Measurements from ENCODE around the gene ARHGAP8.

The ARHGAP8 gene

GRCh38 chr22:44865193-44866057, 113.0 kb downstream of the ARHGAP8 start:
- no peak for DNase-seq

GRCh38 chr22:44869196-44869595, 116.8 kb downstream of the ARHGAP8 start:
- no peak for DNase-seq

GRCh38 chr22:44870021-44870420, 117.6 kb downstream of the ARHGAP8 start:
- no peak for DNase-seq

GRCh38 chr22:44871782-44872181, 119.4 kb downstream of the ARHGAP8 start:
- DNase-seq, result no peak

- DNase-seq, result no peak
These were observed 124.5 kb downstream of the ARHGAP8 start for GRCh38 chr22:44876921-44877320.

- no peak for DNase-seq
These were observed 126.3 kb downstream of the ARHGAP8 start for GRCh38 chr22:44878483-44879300.

- DNase-seq, result no peak
These were observed 126.9 kb downstream of the ARHGAP8 start for GRCh38 chr22:44879301-44879680.

GRCh38 chr22:44880610-44881290, 128.4 kb downstream of the ARHGAP8 start:
- DNase-seq, result no peak

- DNase-seq, result no peak
These were observed 129.2 kb downstream of the ARHGAP8 start for GRCh38 chr22:44881624-44882023.

GRCh38 chr22:44882226-44882905, 130.0 kb downstream of the ARHGAP8 start:
- DNase-seq, result no peak

GRCh38 chr22:44883011-44883421, 130.6 kb downstream of the ARHGAP8 start:
- DNase-seq, result no peak

GRCh38 chr22:44884562-44884961, 132.2 kb downstream of the ARHGAP8 start:
- DNase-seq, result no peak

GRCh38 chr22:44884968-44885805, 132.8 kb downstream of the ARHGAP8 start:
- DNase-seq, result no peak

- no peak for DNase-seq
These were observed 133.5 kb downstream of the ARHGAP8 start for GRCh38 chr22:44885806-44886360.

GRCh38 chr22:44887941-44888366, 135.6 kb downstream of the ARHGAP8 start:
- no peak for DNase-seq

- no peak for DNase-seq
These were observed 136.3 kb downstream of the ARHGAP8 start for GRCh38 chr22:44888491-44889254.

- no peak for DNase-seq
These were observed 137.0 kb downstream of the ARHGAP8 start for GRCh38 chr22:44889255-44889878.

- no peak for DNase-seq
These were observed 138.3 kb downstream of the ARHGAP8 start for GRCh38 chr22:44890416-44891292.

GRCh38 chr22:44891293-44891747, 138.9 kb downstream of the ARHGAP8 start:
- DNase-seq, result no peak
